GM19025 (cell line): ENCODE data around the gene ZNF384.

Experiments used
- ATAC-seq: cut with Tn5 transposase; IDR thresholded peaks from one replicate; pipeline ENCODE4 v1.9.1; 2021; ENCODE audit warnings: mild to moderate bottlenecking, low read depth, moderate library complexity; ENCODE audit not compliant: unreplicated experiment

ZNF384 gene

GRCh38 chr12:6699989-6700645 is 10.9 kb upstream of the ZNF384 start:
- no peak for ATAC-seq

- ATAC-seq, result no peak
Observed at GRCh38 chr12:6699259-6699988, 10.2 kb upstream of the ZNF384 start.

GRCh38 chr12:6698352-6699046 is 9.3 kb upstream of the ZNF384 start:
- ATAC-seq, result no peak

- no peak for ATAC-seq
Observed at GRCh38 chr12:6697584-6698351, 8.6 kb upstream of the ZNF384 start.

- no peak for ATAC-seq
Observed at GRCh38 chr12:6696690-6697583, 7.8 kb upstream of the ZNF384 start.

- ATAC-seq, result no peak
Observed at GRCh38 chr12:6695313-6696045, 6.3 kb upstream of the ZNF384 start.

GRCh38 chr12:6694701-6695100 is 5.5 kb upstream of the ZNF384 start:
- no peak for ATAC-seq

GRCh38 chr12:6693832-6694355 is 4.7 kb upstream of the ZNF384 start:
- ATAC-seq, result no peak

GRCh38 chr12:6692888-6693287 is 3.7 kb upstream of the ZNF384 start:
- no peak for ATAC-seq

- ATAC-seq, result no peak
Observed at GRCh38 chr12:6691473-6691872, 2.3 kb upstream of the ZNF384 start.

- ATAC-seq, result no peak
Observed at GRCh38 chr12:6688543-6688998, 604 bp downstream of the ZNF384 start.

GRCh38 chr12:6685814-6686213 is 3.4 kb downstream of the ZNF384 start:
- no peak for ATAC-seq

- ATAC-seq, result no peak
Observed at GRCh38 chr12:6684609-6685008, 4.6 kb downstream of the ZNF384 start.

- no peak for ATAC-seq
Observed at GRCh38 chr12:6676962-6677361, 12.2 kb downstream of the ZNF384 start.

- ATAC-seq, result no peak
Observed at GRCh38 chr12:6672143-6672542, 17.0 kb downstream of the ZNF384 start.

- no peak for ATAC-seq
Observed at GRCh38 chr12:6667559-6668210, 21.5 kb downstream of the ZNF384 start.

GRCh38 chr12:6666211-6666610 is 23.0 kb downstream of the ZNF384 start:
- no peak for ATAC-seq

GRCh38 chr12:6664902-6665301 is 24.3 kb downstream of the ZNF384 start:
- no peak for ATAC-seq
